ENCODE measurements around the gene SH3PXD2B.

- TF ChIP-seq EP300 (IDR thresholded peaks at IDR 0.05) (no peak), CTCF (IDR thresholded peaks at IDR 0.05) (no peak), POLR2A (IDR thresholded peaks at IDR 0.05) (no peak)
These were observed 66.0 kb downstream of the SH3PXD2B start for GRCh38 chr5:172388246-172388733.

Data from tibial nerve (tissue), 4 donors.